ENCODE results near the gene KLHL35.
A peak's percentile ranks its signal among the peaks of the same experiment; 100 is the strongest.
"Not testable (repeated sequence)": the region's sequence is repeated elsewhere in the genome, so short reads cannot be mapped to it uniquely, and the experiment has no call there.

Gene KLHL35

DNA sequence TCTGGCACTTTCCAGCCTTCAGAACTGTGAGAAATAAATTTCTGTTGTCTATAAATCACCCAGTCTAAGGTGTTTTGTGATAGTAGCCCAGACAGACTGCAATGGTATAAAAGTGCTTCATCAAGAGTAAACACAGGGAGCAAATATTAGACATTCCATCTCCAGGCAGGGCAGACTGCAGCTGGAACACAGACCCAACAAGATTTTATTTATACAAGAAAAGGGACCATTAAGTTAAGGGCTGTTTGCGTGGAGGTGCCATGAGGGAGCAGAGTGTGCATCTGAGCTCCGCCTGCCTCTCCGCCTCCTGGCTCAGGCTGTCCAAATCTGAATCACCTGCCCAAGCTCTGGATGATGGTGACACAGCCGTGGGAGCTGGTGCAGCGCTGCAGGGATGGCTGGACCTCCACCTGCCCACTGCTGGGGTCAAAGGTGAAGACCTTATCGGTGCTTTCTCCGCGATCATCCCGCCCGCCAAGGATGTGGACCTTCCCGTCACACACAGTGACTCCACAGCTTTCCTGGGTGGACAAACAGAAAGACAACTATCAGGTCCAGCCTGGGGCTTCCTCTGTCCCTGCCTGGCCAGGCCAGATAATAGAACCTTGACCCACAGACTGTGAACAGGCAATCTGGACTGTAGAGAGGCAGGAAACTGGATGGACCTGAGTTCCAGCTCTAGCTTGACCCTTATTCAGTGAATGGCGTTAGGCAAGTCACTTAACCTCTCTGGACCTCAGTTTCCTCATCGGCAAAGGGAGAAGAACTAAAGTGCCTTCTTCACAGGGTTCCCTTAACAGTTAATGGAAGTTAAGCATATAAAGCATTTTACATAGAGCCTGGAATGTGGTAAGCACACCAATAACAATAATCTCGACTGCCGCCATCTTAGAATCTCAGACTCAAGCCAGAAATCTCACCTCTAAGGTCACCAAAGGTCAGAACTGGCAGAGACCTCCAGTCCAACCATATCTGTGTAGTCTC, 10.5 kb downstream of the KLHL35 start:
- DNase-seq: no peak

DNA sequence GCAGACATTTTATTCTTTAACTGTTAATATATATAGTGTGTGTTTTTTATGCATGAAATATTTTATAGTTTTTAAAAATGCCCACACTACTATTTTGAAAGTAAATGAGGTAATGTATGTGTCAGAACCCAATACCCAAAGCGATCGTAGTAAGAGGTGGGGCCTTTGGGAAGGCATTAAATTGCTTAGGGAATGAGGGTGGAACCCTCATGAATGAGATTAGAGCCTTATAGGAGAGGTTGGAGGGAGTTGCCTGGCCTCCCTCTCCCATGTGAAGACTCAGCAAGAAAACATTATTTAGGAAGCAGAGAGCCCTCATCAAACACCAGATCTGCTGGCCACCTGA, 11.1 kb downstream of the KLHL35 start:
- no peak for DNase-seq

DNA sequence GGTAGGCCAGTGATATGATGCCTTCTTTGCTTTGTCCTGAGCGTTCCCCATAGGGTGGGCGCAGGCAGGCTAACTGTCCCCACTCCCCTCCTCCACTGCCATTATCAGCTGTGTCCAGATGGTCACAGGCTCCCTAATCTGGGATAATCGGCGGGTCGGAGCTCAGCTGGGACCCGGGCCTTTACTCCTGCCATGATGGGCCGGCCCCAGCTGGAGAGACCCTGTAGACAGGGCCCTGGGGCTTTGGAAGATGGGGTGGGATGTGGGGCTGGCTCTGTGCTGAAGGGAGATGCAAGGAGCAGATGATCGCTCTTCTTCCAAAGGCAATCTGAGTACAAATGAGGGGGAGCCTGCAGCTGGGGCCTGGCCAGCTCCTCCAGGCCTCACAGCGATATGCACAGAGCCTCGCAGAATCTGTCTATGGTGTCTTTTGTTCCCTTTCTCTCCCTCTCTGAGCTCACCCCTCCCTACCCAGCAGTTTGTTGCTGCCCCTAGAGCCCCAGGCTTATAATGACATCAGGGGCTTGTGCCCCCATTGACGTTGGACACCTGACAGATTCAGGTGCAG, 11.9 kb downstream of the KLHL35 start:
- DNase-seq: no peak

DNA sequence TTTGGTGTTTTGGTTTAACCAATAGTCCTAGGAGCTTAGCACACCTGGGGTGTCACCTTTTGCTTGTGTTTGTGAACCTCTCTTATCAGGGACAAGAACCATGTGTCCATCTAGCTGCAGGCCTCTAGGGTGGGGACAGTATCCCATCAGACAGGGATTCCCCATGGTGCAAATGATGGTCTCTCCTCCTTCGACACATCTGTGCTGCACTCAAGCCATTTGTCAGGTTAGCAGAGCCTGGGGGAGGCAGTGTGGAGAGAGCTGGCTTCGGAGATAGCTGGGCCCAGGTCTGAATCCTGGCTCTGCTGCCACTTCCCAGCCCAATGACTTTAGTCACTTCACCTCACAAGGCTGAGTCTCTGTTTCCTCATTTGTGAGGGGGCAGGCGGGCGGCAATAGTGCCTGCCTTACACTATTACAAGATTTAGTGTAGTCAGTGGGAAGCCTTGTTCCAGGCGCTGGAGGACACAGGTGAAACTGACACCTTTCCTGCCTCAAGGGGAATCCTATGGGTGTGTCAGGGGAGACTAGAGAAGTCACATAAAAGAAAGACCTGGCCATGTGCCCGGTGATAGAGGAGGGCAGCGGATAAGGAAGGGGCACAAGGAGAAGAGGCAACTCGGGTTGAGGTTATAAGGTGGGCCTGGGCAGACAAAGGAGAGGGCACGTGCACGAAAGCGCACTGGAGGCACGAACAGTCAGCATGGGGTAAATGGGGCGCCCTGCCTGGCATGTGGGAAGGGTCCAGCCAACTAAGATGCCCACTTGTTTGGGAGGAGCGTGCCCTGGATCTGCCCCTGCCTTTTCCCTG, 12.6 kb downstream of the KLHL35 start:
- DNase-seq: no peak

DNA sequence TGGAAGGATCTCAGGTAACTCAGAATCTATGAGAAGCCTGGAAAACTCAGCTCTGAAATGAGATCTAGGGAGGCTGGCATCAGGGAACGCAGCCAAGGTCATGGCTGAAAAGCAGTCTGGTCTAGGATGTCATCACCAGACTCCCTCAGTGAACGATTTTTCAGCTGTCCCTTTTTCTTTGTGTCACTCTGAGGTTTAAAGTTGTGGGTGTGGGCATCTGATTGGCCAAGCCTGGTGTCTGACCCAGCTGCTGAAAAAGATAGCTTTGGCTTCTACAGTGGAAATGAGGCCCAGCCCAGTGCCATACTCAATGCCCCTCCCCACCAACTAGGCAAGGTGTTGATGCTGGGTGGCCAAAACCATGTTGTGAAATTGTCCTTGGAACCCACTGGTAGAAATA, 19.1 kb downstream of the KLHL35 start:
- no peak for DNase-seq

DNA sequence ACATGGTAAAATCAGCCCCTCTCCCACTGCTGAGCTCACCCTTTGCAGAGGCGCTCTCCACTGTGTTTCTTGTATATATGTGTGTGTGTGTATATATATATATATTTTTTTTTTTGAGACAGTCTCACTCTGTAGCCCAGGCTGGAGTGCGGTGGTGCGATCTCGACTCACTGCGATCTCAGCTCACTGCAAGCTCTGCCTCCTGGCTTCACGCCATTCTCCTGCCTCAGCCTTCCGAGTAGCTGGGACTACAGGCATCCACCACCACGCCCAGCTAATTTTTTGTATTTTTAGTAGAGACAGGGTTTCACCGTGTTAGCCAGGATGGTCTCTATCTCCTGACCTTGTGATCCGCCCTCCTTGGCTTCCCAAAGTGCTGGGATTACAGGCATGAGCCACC, 19.9 kb downstream of the KLHL35 start:
- DNase-seq: not testable (repeated sequence)

DNA sequence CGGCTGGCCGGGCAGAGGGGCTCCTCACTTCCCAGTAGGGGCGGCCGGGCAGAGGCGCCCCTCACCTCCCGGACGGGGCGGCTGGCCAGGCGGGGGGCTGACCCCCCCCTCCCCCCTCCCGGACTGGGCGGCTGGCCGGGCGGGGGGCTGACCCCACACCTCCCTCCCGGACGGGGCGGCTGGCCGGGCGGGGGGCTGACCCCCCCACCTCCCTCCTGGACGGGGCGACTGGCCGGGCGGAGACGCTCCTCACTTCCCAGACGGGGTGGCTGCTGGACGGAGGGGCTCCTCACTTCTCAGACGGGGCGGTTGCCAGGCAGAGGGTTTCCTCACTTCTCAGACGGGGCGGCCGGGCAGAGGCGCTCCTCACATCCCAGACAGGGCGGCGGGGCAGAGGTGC, 23.0 kb downstream of the KLHL35 start:
- DNase-seq: not testable (repeated sequence)

DNA sequence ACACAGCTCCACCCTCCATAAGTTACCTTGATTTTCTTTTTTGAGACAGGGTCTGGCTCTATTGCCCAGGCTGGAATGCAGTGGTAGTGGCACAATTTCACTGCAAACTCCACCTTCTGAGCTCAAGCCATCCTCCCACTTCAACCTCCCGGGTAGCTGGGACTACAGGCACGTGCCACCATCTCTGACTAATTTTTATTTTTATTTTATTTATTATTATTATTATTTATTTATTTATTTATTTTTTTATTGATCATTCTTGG, 24.1 kb downstream of the KLHL35 start:
- DNase-seq: no peak

DNA sequence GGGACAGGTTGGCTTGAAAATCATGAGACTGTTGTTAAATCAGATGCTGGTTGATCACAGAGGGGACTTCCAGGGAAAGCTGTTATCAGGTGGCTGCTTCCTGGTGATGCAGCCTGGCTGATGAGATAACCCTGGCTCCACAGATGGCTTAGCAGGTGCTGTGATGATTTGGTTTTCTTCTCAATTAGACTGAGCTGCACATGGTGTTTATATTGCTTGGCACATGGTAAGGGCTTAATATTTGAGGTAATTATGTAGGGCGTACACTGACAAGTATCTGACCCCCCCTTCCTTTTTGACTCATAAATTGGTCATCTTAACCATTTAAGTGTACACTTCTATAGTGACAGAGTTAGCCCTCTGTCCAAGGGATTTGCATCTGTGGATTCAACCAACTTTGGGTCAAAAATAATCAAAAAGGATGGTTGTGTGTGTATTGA, 26.6 kb downstream of the KLHL35 start:
- DNase-seq: no peak

DNA sequence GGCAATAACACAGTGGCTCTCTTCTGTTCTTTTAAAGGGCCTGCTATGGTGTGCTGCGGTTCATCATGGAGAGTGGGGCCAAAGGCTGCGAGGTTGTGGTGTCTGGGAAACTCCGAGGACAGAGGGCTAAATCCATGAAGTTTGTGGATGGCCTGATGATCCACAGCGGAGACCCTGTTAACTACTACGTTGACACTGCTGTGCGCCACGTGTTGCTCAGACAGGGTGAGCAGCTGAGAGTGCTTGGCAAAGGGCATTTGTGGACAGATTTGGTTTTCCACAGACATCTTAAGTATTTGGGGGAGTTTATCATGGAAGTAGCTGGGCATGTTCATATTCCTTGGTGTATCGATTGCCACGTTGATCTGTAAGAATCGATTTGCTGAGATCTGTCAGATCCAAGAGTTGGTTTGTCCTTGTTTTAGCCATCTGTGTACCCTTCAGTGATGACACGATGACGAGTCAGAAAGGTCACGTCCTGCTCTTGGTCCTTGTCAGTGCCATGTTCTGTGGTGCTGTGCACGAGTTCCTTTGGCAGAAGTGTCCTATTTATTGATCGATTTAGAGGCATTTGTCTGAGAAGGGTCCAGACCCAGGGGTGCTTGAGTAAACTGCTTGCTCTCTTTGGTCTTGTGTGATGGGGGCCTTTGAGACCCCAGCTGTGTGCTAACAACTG, 28.9 kb downstream of the KLHL35 start:
- peak; percentile 34 for DNase-seq

DNA sequence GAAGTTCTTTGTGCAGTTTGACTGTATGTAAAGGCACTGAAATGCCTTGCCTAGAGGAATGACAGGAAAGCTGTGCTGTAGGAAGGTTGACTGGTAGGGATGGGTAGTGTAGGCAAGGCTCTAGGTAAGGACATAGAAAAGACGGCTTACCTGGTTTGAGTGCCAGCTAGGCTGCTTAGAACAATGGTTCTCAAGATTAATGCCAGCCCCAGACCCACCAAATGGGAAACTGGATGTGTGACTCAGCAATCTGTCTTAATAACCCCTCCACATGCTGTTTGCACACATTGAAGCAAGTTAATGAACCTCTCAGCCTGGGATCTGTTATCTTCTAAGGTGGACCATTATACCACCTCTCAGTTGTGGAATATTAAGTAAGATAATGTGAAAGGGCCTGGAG, 30.0 kb downstream of the KLHL35 start:
- no peak for DNase-seq

DNA sequence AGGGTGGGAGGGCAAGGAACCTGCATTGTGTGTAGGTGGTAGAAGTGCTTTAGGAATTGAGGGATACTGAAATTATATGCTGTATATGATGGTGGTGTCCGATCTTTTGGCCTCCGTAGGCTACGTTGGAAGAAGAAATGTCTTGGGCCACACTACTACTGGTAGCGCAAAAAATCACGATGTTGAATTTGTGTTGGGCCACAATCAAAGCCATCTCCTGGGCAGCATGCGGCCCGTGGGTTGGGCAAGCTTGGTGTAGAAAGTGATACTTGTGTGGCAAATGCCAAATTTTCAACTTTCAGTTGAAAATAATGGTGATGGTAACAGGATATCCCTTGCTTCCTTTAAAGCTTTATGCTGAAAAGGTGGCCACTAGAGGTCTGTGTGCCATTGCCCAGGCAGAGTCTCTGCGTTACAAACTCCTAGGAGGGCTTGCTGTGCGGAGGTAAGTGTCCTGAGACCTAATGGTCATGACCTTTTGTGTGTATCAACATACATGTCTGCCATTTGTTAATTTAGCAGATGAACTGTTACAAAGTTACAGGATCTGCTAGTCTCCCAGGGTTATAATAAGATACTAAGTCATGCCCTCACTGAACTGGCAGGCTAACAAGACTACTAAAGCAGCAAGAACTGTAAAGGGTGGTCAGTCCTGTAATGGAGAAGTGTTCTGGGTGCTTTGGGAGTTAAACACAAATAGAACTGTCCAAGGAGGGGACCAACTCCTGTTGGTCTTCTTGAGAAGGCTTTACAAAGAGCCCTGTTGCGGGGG, 30.8 kb downstream of the KLHL35 start:
- DNase-seq: no peak

DNA sequence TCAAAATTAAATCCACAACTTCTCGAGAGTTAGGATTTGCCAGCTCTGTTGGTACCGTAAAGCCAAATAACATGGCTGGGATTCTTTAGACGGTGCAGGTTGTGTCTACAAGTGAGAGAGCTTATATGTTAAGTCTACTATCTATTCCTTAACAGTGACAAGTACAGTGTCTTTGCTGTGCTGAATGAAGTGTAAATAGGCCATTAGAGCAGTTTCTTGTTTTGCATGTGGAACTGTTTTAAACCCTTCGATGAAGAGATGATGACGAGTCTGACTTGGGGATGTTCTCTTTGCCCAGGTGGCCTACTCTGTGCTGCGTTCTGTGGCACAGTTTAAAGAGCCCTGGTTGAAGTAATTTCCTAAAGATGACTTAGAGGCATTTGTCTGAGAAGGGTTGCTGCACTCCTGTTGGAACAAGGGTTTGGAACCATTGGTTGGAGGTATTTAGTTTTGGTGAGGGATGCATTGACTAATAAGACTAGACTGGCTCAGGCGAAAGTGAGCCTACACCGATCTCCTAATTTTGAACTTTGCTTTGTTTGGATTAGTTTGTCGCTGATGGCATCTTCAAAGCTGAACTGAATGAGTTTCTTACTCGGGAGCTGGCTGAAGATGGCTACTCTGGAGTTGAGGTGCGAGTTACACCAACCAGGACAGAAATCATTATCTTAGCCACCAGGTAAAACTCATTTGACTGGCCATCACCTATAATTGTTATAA, 32.7 kb downstream of the KLHL35 start:
- DNase-seq: no peak

DNA sequence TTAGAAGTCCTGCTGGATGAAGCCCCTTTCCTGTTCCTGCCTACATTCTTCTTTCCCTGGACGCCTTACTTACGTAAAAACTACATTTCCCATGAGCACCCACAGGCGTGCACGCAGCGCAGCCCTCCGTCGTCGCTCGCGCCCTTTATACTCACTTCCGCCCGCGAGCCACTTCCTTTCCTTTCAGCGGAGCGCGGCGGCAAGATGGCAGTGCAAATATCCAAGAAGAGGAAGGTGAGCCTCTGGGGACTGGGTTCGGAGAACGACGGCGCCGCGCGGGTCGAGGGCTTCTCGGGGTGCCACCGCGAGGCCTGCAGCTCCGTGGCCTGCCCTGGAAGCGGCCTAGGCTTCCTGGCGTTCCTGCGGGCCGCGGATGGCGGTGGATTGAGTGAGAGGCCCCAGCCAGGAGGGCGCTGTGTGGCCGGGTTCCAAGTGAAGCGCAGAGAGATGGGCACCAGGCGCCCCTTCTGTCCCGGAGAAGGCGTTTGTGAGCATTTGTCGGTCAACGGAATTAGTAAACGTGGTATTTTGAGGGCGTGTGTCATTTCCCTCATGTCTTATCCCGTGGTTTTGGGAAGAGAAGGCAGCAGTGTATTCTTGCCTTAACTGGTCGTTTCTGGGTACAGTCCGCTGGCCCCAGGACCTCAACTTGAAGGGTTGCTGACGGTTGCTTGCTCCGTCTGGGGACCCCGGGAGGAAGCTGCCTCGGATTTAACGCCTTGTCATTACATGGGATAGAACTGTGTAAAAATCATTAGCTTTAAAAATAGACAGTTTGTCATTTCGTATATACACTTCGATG, 33.5 kb downstream of the KLHL35 start, which contains the start of gene RPS3:
Gene RPS3 (plus strand): TSS at position 175 of the 802 bp plus-strand sequence. CDS start 30 bp downstream, at position 205.
- peak; percentile 91 for DNase-seq

DNA sequence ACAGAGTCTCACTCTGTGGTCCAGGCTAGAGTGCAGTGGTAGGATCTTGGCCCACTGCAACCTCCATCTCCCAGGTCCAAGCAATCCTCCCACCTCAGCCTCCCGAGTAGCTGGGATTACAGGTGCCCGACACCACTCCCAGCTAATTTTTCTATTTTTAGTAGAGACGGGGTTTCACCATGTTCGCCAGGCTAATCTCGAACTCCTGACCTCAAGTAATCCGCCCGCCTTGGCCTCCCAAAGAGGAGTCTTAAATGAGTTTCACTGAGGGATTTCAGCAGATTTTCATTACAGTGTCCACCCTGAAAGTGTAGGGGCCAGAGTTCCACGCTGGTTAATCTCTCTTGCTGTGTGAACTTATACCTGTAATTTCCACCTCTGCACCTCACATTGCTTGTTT, 34.1 kb downstream of the KLHL35 start:
- DNase-seq: no peak

DNA sequence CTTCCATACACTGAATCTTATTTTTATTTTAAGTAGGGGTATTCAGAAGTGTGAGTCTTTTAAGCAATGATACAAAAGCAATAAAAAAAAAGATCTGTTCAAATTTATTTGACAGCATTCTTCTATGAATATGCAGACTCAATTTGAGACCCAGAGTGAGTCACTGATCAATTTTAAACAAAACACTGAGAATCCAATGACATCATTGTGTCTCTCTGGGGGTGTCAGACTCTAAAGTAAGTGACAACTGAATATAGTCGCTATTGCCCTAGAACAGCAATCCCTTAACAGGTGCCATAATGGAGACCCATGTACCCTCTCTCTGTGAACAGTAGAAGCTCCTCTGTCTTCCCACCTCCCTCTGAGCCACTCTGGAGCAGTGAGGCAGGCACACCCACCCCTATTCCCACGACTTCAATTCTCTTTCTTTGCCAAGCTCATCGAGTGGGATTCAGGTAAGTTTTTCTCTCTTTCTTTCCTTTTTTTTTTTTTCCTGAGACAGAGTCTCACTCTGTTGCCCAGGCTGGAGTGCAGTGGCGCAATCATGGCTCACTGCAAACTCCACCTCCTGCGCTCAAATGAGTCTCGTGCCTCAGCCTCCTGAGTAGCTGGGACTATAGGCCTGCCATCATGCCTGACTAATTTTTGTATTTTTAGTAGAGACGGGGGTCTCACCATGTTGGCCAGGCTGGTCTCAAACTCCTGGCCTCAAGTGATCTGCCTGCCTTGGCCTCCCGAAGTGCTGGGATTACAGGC, 38.7 kb downstream of the KLHL35 start:
- no peak for DNase-seq

DNA sequence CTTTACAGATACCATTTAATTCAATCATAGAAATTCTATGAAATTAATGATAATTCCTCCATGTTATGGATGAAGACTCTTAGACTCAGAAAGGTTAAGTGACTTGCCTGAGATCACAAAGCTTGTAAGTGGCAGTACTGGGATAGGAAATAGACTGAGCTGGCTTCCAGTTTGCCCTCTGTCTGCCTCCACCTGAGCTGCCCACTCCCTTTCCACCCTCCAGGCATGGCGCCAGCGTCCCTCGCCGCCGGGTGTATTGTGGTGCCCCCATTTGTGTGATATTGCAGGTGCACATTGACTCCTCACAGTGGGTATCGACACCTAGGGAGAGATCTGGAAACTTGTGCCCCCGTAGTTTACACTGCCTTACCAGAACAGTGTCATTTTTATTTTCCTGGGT, 43.1 kb downstream of the KLHL35 start:
- DNase-seq: no peak

DNA sequence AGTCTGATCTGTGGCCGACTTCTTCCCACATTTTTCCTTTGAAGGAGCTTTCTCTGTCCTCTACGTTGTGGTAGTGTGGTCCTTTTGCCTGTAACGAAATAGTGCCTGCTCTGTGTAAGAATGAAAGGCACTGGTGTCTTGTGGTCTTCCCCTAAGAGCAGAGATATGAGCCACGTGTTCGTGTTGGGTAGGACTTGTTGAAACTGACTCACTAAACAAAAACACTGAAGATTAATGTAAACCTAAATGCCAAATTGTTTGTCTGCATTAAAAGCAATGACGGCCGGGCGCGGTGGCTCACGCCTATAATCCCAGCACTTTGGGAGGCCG, 43.8 kb downstream of the KLHL35 start:
- DNase-seq: no peak

DNA sequence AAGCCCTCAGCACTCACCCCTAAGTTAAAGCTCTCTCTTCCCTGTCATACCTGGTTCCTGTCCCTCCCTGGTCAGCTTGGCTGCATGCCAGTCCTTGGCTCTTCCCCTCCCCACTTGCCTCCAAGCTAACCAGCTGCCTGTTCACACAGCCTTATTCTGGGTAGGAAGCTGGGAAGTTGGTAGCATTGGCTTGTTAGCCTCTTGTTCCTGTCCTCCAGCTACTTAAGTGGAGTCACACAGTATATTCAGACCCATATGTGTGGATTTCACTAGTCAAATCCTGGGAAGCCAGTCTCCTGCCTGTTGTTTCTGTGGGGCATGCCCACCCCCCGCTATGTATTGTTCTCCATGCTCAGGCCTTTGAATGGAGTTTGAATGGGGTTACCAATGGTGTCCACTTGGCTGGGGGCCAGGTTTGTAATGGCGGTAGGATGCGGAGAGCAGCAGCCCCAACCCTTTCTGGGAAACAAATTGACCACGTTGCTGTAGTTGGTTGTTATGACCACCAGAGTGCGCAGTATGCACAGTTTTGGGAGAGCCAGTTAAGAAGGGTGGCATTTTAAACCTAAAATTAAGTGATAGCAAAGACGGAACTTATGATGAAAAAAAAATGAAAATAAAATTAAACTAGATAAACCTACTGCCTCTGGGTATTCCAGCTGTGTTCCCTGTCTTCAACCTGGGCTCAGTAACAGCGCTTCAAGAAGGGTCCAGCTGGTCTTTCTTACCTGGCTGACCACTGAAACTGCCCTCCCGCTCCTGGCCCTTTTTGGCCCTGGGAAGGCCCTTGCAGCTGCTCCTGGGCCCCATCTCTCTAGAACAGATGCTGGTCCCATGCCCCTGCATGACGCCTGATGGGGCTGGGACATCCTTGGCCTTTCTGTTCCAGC, 44.4 kb downstream of the KLHL35 start:
- peak; percentile 77 for DNase-seq
